Endothelial cell of umbilical vein (primary cell): ENCODE results near the gene C14orf93. TPM values are rescaled to one million over a fixed set of nuclear protein-coding genes. Genes with fewer than 3 reads are reported as not detected.

Experiments
- BruUV-seq: library from RNA; stranded (reverse); fragments of 400-500 nt; replicated peaks from 2 replicates; lab custom pipeline; 2021; lab: Mats Ljungman, UMichigan
- CTCF ChIA-PET: fragments of 300-600, 350-600 bp; sonication (Branson Sonifier 250); formaldehyde crosslinking; loops from one replicate; lab custom pipeline; 2021; ENCODE audit warnings: antibody characterized with exemption, inconsistent platforms; lab: Charles Lee
- POLR2A ChIA-PET: fragments of 300-600, 350-600 bp; sonication (Branson Sonifier 250); formaldehyde crosslinking; loops from one replicate; lab custom pipeline; 2021; ENCODE audit warnings: antibody characterized with exemption, inconsistent platforms; lab: Charles Lee
- DNase-seq: peaks from one replicate; pipeline ENCODE4 v3.0.0-alpha.2; 2011; ENCODE audit warnings: low read depth, low spot score
- FAIRE-seq: peaks from 2 replicates; lab custom pipeline; 2011; peaks lifted over from hg19 to GRCh38; lab: Jason Lieb, UNC
- H2AFZ ChIP-seq: 2 replicates; pipeline ENCODE4 v1.6.0; 2012; ENCODE audit warnings: low read depth, low read length, control low read depth, inconsistent platforms
- H3K27ac ChIP-seq: 2 replicates; pipeline ENCODE4 v1.5.1; 2011; ENCODE audit warnings: low read depth, mild to moderate bottlenecking, control low read depth, low read length, moderate library complexity; ENCODE audit not compliant: insufficient read depth
- H3K27me3 ChIP-seq, 2 experiments: 2 replicates each; pipeline versions ENCODE4 v1.6.0 to v1.6.1; 2011; ENCODE audit warnings: low read length in 2 of 2, mixed read lengths in 1 of 2; ENCODE audit not compliant: control insufficient read depth in 2 of 2, insufficient read depth in 2 of 2
- H3K36me3 ChIP-seq, 2 experiments: 2 replicates in 1 of 2; 3 replicates in 1 of 2; pipeline ENCODE4 v1.5.1; 2011; ENCODE audit warnings: low read length in 2 of 2, mild to moderate bottlenecking in 1 of 2, moderate library complexity in 1 of 2; ENCODE audit not compliant: control insufficient read depth in 2 of 2, insufficient read depth in 2 of 2; ENCODE audit errors: extremely low read depth in 1 of 2
- H3K4me1 ChIP-seq: 3 replicates; pipeline ENCODE4 v1.5.1; 2011; ENCODE audit warnings: mild to moderate bottlenecking, low read length; ENCODE audit not compliant: control insufficient read depth, insufficient read depth; ENCODE audit errors: extremely low read depth
- H3K4me2 ChIP-seq: 2 replicates; pipeline ENCODE4 v1.6.1; 2011; ENCODE audit warnings: low read length, control low read depth, mixed read lengths; ENCODE audit not compliant: insufficient read depth
- H3K4me3 ChIP-seq, 3 experiments: fragments of 200-600 bp in 1 of 3; sonication (generic), shearing (Covaris generic) in 1 of 3; replicated peaks in 1 of 3; 2 replicates each; pipeline ENCODE4 v1.5.1; 2011 to 2016; ENCODE audit warnings: control low read depth in 3 of 3, low read length in 3 of 3, mild to moderate bottlenecking in 2 of 3, inconsistent platforms in 1 of 3, low read depth in 1 of 3, moderate library complexity in 1 of 3; ENCODE audit not compliant: insufficient read depth in 1 of 3
- H3K79me2 ChIP-seq: 2 replicates; pipeline ENCODE4 v1.6.0; 2012; ENCODE audit warnings: low read length, inconsistent platforms; ENCODE audit not compliant: control insufficient read depth, insufficient read depth
- H3K9ac ChIP-seq: replicated peaks from 2 replicates; pipeline ENCODE3; 2011; ENCODE audit warnings: low read length, control low read depth; ENCODE audit not compliant: insufficient read depth; ENCODE audit errors: extremely low read depth
- H3K9me1 ChIP-seq: replicated peaks from 3 replicates; pipeline ENCODE4 v1.6.0; 2011; ENCODE audit warnings: mild to moderate bottlenecking, low read length; ENCODE audit not compliant: control insufficient read depth, insufficient read depth; ENCODE audit errors: extremely low read depth
- H3K9me3 ChIP-seq: replicated peaks from 2 replicates; pipeline ENCODE4 v1.5.1; 2012; ENCODE audit warnings: low read length, inconsistent platforms; ENCODE audit not compliant: control insufficient read depth, insufficient read depth
- H4K20me1 ChIP-seq: replicated peaks from 2 replicates; pipeline ENCODE3; 2011; ENCODE audit warnings: mild to moderate bottlenecking, low read length; ENCODE audit not compliant: control insufficient read depth, insufficient read depth; ENCODE audit errors: extremely low read depth
- CTCF ChIP-seq, 2 donors: IDR thresholded peaks; 1 replicate in 1 of 2; 2 replicates in 1 of 2; pipeline ENCODE4 v1.5.1; 2011; ENCODE audit warnings: low read length in 2 of 2, mild to moderate bottlenecking in 2 of 2, moderate library complexity in 2 of 2, control low read depth in 1 of 2, inconsistent platforms in 1 of 2, low read depth in 1 of 2; ENCODE audit not compliant: insufficient read depth in 1 of 2; ENCODE audit errors: extremely low read depth in 1 of 2
- EZH2 ChIP-seq: IDR thresholded peaks from 2 replicates; pipeline ENCODE4 v1.6.1; 2012; ENCODE audit warnings: borderline replicate concordance, low read depth, mild to moderate bottlenecking, moderate library complexity, low read length, inconsistent platforms; ENCODE audit not compliant: severe bottlenecking
- FOS ChIP-seq: IDR thresholded peaks from 2 replicates; pipeline ENCODE4 v1.6.1; 2011; ENCODE audit warnings: mild to moderate bottlenecking, low read length, moderate library complexity, borderline replicate concordance; ENCODE audit not compliant: insufficient read depth
- GATA2 ChIP-seq: IDR thresholded peaks from 2 replicates; pipeline ENCODE4 v1.7.0; 2011; ENCODE audit warnings: low read depth, mild to moderate bottlenecking, moderate library complexity, mixed read lengths, low read length; ENCODE audit not compliant: insufficient read length, insufficient read depth
- JUN ChIP-seq: IDR thresholded peaks from 2 replicates; pipeline ENCODE4 v1.6.1; 2011; ENCODE audit warnings: borderline replicate concordance, low read depth; ENCODE audit not compliant: insufficient read length, insufficient read depth
- MAX ChIP-seq: IDR thresholded peaks from 2 replicates; pipeline ENCODE4 v1.6.1; 2011; ENCODE audit not compliant: insufficient read depth, insufficient read length
- MYC ChIP-seq: IDR thresholded peaks from one replicate; pipeline ENCODE4 v1.6.1; 2011; ENCODE audit warnings: mild to moderate bottlenecking, low read depth, low read length
- POLR2A ChIP-seq: IDR thresholded peaks from 2 replicates; pipeline ENCODE4 v1.6.1; 2012; ENCODE audit warnings: low read depth, mild to moderate bottlenecking, control low read depth, low read length
- POLR2AphosphoS5 ChIP-seq: IDR thresholded peaks from 2 replicates; pipeline ENCODE4 v1.6.1; 2012; ENCODE audit warnings: low read depth, mild to moderate bottlenecking, control low read depth, low read length, moderate library complexity; ENCODE audit not compliant: insufficient read depth
- dilution Hi-C: fragments of 300-500 bp; cut with MboI; formaldehyde crosslinking; loops from one replicate; pipeline ENCODE4 v1.15.0; 2019; ENCODE audit warnings: low sequenced_read_pairs; ENCODE audit not compliant: extremely low pct_ligation_motif_present
- intact Hi-C: fragments of 100-400 bp; cut with micrococcal nuclease; formaldehyde crosslinking; loops from one replicate; pipeline ENCODE4 v1.10.0; 2022
- polyA plus RNA-seq, 4 experiments: library from polyadenylated mRNA; depleted of rRNA in 3 of 4; stranded (reverse) in 3 of 4; unstranded in 1 of 4; fragments of >200 nt; gene quantifications; 2 replicates each; pipeline versions ENCODE4 v1.2.1 to v1.2.3, GENCODE V29; 2011 to 2012; ENCODE audit warnings: missing spikeins in 1 of 4
- total RNA-seq: library from RNA; stranded (reverse); gene quantifications from 2 replicates; pipeline ENCODE4 v1.2.3, GENCODE V29; 2021

The C14orf93 gene
- total and polyA plus RNA-seq, 2 donors (not counting 3 experiments of a cell fraction or from before 2014, with no cell fraction given) = 7.1 to 9.2 TPM

GRCh38 chr14:22984959-22985658 lies 24.8 kb downstream of the C14orf93 start:
- dilution Hi-C loops = loop anchor here (10.0 kb wide), 1 partner anchor 80 kb away; no protein-coding TSS in a partner anchor
- Histone ChIP-seq H3K4me2 (no peak overlapping the region), H3K79me2 (peaks cover 20% of the 10 kb centered on the region), H2AFZ (no peak overlapping the region), H3K9me1 (no peaks in the 10 kb centered on the region), H4K20me1 (no peaks in the 10 kb centered on the region), H3K36me3 (no peaks in the 10 kb centered on the region), H3K4me3 (no peak overlapping the region), H3K27me3 (no peaks in the 10 kb centered on the region), H3K9me3 (no peaks in the 10 kb centered on the region), H3K4me1 (peaks cover 9% of the 10 kb centered on the region), H3K27ac (no peak overlapping the region), H3K9ac (no peak overlapping the region)
- DNase-seq = no peak
- TF ChIP-seq JUN (no peak), CTCF (IDR thresholded peaks at IDR 0.05; ENCODE audit: extremely low read depth in 1 of 2, insufficient read depth in 1 of 2, low read depth in 1 of 2, low read length in 2 of 2) (no peak), EZH2 (no peak), MYC (no peak), POLR2AphosphoS5 (no peak), FOS (no peak), GATA2 (no peak), POLR2A (no peak), MAX (no peak)
- ChIA-PET POLR2A (no interaction called here), CTCF (interaction anchor here (2.1 to 17.1 kb wide), 6 partner anchors 8 to 126 kb away, joined by 23 to 1071 read pairs (median 58); partner anchors contain the start of genes CDH24 and PRMT5)
- intact Hi-C loops = loop anchor here (10.0 kb wide), 1 partner anchor 200 kb away; the partner anchor contains the start of gene SLC7A8
- no peak for FAIRE-seq
- no TSS peak for BruUV-seq
